ENCODE measurements around the gene EFCAB9.
"Not testable (repeated sequence)": the region's sequence is repeated elsewhere in the genome, so short reads cannot be mapped to it uniquely, and the experiment has no call there.

EFCAB9 gene

GRCh38 chr5:172188893-172189692 is 4.9 kb upstream of the EFCAB9 start:
- no peak for DNase-seq (ENCODE audit: low spot score)

GRCh38 chr5:172189693-172190296 is 4.2 kb upstream of the EFCAB9 start:
- no peak for DNase-seq (ENCODE audit: low spot score)

GRCh38 chr5:172194985-172195774 is 1.2 kb downstream of the EFCAB9 start:
- DNase-seq (ENCODE audit: low spot score), result no peak

GRCh38 chr5:172197775-172198174 is 3.8 kb downstream of the EFCAB9 start:
- not testable (repeated sequence) for DNase-seq (ENCODE audit: low spot score)

GRCh38 chr5:172199446-172199845 is 5.5 kb downstream of the EFCAB9 start:
- no peak for DNase-seq (ENCODE audit: low spot score)

GRCh38 chr5:172200476-172200875 is 6.5 kb downstream of the EFCAB9 start:
- DNase-seq (ENCODE audit: low spot score), result no peak

- DNase-seq (ENCODE audit: low spot score), result not testable (repeated sequence)
These were observed 12.0 kb downstream of the EFCAB9 start for GRCh38 chr5:172205984-172206383.

GRCh38 chr5:172207511-172207910 is 13.5 kb downstream of the EFCAB9 start:
- no peak for DNase-seq (ENCODE audit: low spot score)

GRCh38 chr5:172209714-172210113 is 15.7 kb downstream of the EFCAB9 start:
- DNase-seq (ENCODE audit: low spot score), result no peak

GRCh38 chr5:172211676-172212075 is 17.7 kb downstream of the EFCAB9 start:
- no peak for DNase-seq (ENCODE audit: low spot score)

- no peak for DNase-seq (ENCODE audit: low spot score)
These were observed 19.2 kb downstream of the EFCAB9 start for GRCh38 chr5:172213126-172213525.

GRCh38 chr5:172216345-172216744 is 22.4 kb downstream of the EFCAB9 start:
- DNase-seq (ENCODE audit: low spot score), result no peak

- DNase-seq (ENCODE audit: low spot score), result no peak
These were observed 25.3 kb downstream of the EFCAB9 start for GRCh38 chr5:172219296-172219695.

GRCh38 chr5:172223901-172224873 is 30.2 kb downstream of the EFCAB9 start:
- no peak for DNase-seq (ENCODE audit: low spot score)

GRCh38 chr5:172224996-172225395 is 31.0 kb downstream of the EFCAB9 start:
- DNase-seq (ENCODE audit: low spot score), result peak; percentile 12

GRCh38 chr5:172229904-172230303 is 35.9 kb downstream of the EFCAB9 start:
- DNase-seq (ENCODE audit: low spot score), result no peak

GRCh38 chr5:172234031-172234430 is 40.1 kb downstream of the EFCAB9 start:
- DNase-seq (ENCODE audit: low spot score), result no peak

GRCh38 chr5:172235132-172235780 is 41.3 kb downstream of the EFCAB9 start:
- DNase-seq (ENCODE audit: low spot score), result peak; percentile 12

- no peak for DNase-seq (ENCODE audit: low spot score)
These were observed 42.1 kb downstream of the EFCAB9 start for GRCh38 chr5:172235827-172236736.

- DNase-seq (ENCODE audit: low spot score), result no peak
These were observed 44.4 kb downstream of the EFCAB9 start for GRCh38 chr5:172238334-172238733.

Measured in pons (tissue), 1 donor.